Testis (tissue), 2 donors: Measurements from ENCODE around the gene ADAT1.

Experiments used
- POLR2A ChIP-seq: fragments of 450-650 bp; IDR thresholded peaks from one replicate; pipeline ENCODE4 v1.6.1; 2017; ENCODE audit warnings: antibody characterized with exemption, mild to moderate bottlenecking, moderate library complexity
- TF ChIP-seq, protein P1 (sequence below), 3 experiments: fragments of 450-650 bp in 2 of 3; fragments of 200-600 bp in 1 of 3; sonication (generic) in 1 of 3; IDR thresholded peaks; one replicate each; pipeline ENCODE4 v1.5.1; 2016 to 2019; ENCODE audit warnings: antibody characterized with exemption in 3 of 3, mild to moderate bottlenecking in 2 of 3, moderate library complexity in 1 of 3

GRCh38 chr16:75572864-75573542 is 50.1 kb downstream of the ADAT1 start:
- TF ChIP-seq, protein P1, sequence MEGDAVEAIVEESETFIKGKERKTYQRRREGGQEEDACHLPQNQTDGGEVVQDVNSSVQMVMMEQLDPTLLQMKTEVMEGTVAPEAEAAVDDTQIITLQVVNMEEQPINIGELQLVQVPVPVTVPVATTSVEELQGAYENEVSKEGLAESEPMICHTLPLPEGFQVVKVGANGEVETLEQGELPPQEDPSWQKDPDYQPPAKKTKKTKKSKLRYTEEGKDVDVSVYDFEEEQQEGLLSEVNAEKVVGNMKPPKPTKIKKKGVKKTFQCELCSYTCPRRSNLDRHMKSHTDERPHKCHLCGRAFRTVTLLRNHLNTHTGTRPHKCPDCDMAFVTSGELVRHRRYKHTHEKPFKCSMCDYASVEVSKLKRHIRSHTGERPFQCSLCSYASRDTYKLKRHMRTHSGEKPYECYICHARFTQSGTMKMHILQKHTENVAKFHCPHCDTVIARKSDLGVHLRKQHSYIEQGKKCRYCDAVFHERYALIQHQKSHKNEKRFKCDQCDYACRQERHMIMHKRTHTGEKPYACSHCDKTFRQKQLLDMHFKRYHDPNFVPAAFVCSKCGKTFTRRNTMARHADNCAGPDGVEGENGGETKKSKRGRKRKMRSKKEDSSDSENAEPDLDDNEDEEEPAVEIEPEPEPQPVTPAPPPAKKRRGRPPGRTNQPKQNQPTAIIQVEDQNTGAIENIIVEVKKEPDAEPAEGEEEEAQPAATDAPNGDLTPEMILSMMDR (IDR thresholded peaks at IDR 0.05): no peak
- no peak for TF ChIP-seq POLR2A
